Brain microvascular endothelial cell (primary cell): ENCODE results near the gene MAP3K10.

Experiments used
- DNase-seq: peaks from one replicate; pipeline ENCODE4 v3.0.0-alpha.2; 2020
- H3K27ac ChIP-seq: fragments of 250-450 bp; sonication (Bioruptor Pico); 2 replicates; pipeline ENCODE4 v1.5.1; 2020; ENCODE audit warnings: mild to moderate bottlenecking, moderate library complexity
- H3K27me3 ChIP-seq: fragments of 250-450 bp; sonication (Bioruptor Pico); replicated peaks from 2 replicates; pipeline ENCODE4 v1.5.1; 2020; ENCODE audit warnings: mild to moderate bottlenecking
- H3K36me3 ChIP-seq: fragments of 250-450 bp; sonication (Bioruptor Pico); replicated peaks from 2 replicates; pipeline ENCODE4 v1.5.1; 2020; ENCODE audit warnings: mild to moderate bottlenecking
- H3K4me3 ChIP-seq: 2 replicates; pipeline ENCODE4 v1.5.1; 2011; ENCODE audit warnings: low read depth, mild to moderate bottlenecking, control low read depth, low read length, moderate library complexity
- CTCF ChIP-seq: IDR thresholded peaks from 2 replicates; pipeline ENCODE4 v1.5.1; 2011; ENCODE audit warnings: low read depth, mild to moderate bottlenecking, moderate library complexity, low read length, control low read depth, inconsistent platforms; ENCODE audit errors: missing control alignments
- in situ Hi-C: cut with HindIII; loops from 2 replicates; pipeline ENCODE4 v1.10.0; 2017; ENCODE audit warnings: low sequenced_read_pairs, low pct_ligation_motif_present

The MAP3K10 gene

GRCh38 chr19:40245506-40246128, 54.4 kb downstream of the MAP3K10 start:
- DNase-seq, result no peak
- in situ Hi-C loops, result no loop called here
- no peak overlapping the region for H3K27ac ChIP-seq
- TF ChIP-seq CTCF, result no peak
- no peaks in the 10 kb centered on the region for H3K27me3 ChIP-seq
- no peak overlapping the region for H3K4me3 ChIP-seq
- H3K36me3 ChIP-seq, result peaks cover 14% of the 10 kb centered on the region

DNA sequence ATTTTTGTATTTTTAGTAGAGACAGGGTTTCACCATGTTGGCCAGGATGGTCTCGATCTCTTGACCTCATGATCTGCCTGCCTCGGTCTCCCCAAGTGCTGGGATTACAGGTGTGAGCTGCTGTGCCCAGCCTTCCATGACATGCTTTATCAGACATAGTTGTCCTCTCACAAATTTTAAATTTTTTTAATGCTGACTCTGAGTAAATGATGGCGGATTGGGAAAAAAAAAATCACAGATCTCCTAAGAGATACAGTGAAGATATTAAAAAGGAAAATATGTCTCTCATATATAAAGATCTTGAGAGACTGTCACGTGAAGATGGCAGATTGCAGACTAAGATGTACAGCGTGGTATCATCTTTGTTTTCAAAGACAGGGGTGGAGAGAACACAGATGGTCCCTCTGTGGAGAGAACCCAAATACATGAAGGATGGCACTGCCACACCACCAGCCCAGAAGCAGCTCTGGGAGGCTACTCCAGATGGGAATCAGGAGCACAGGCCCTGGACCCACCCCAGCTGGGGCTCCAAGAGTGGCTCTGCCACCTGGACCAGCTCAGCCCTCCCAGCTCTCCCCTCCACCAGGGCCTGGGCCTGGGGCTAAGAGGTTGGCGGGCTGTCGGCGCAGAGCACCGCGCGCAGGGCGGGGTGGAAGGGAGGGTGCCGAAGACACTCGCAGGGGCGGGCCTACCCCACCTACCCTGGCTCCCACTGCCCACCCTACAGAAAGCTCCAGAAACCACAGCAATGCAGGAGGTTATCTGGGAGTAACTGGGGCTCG, 55.3 kb downstream of the MAP3K10 start:
- no peak overlapping the region for H3K27ac ChIP-seq
- TF ChIP-seq CTCF, result no peak
- DNase-seq, result no peak
- H3K4me3 ChIP-seq, result no peak overlapping the region
- in situ Hi-C loops, result no loop called here
- H3K27me3 ChIP-seq, result no peaks in the 10 kb centered on the region
- peaks cover 7% of the 10 kb centered on the region for H3K36me3 ChIP-seq

- DNase-seq, result no peak
- Histone ChIP-seq H3K36me3 (peaks cover 4% of the 10 kb centered on the region), H3K27me3 (no peaks in the 10 kb centered on the region), H3K27ac (no peak overlapping the region), H3K4me3 (no peak overlapping the region)
- TF ChIP-seq CTCF, result no peak
- in situ Hi-C loops, result no loop called here
These were observed 56.0 kb downstream of the MAP3K10 start for GRCh38 chr19:40247178-40247577.

- Histone ChIP-seq H3K27ac (no peak overlapping the region), H3K4me3 (no peak overlapping the region), H3K36me3 (peaks cover 4% of the 10 kb centered on the region), H3K27me3 (no peaks in the 10 kb centered on the region)
- no peak for TF ChIP-seq CTCF
- in situ Hi-C loops, result no loop called here
- DNase-seq, result no peak
These were observed 56.6 kb downstream of the MAP3K10 start for GRCh38 chr19:40247735-40248262.

DNA sequence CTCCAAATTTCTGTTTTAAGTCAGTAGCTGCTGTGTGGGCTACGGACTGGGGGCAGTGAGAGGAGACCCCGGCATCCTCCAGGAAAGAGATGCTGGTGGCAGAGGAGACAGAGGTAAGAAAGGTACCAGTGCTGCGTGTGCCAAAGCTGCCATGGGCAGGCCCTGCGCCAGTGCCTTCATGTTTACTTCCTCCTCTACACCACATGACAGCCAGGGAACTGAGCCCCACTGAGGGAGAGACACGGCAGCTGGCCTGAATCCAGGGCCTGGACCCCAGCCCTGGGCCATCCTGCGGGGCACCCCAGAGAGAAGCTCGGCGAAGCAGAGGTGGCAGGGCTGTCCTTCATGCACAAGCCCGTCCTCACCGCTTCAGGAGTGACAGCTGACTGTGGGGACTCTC, 58.0 kb downstream of the MAP3K10 start:
- Histone ChIP-seq H3K4me3 (no peak overlapping the region), H3K27me3 (no peaks in the 10 kb centered on the region), H3K36me3 (peaks cover 13% of the 10 kb centered on the region), H3K27ac (no peak overlapping the region)
- in situ Hi-C loops, result no loop called here
- no peak for DNase-seq
- TF ChIP-seq CTCF, result no peak

DNA sequence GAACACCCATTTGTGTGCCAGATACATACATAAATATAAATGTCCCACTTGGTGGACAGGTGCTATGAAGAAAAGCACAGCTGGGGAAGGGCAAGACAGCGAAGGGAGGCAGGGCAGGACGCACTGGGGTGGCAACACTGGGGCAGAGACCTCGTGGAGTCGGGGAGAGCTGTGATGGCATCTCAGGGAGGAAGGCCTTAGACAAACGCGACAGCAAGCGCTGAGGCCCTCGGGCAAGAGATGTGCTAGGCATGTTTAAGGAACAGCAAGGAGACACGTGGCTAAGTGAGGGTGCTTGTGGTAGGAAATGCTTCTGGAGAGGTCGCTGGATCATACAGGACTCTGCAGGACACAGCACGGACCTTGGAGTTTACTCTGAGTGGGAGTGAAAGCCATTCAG, 58.6 kb downstream of the MAP3K10 start:
- Histone ChIP-seq H3K27me3 (no peaks in the 10 kb centered on the region), H3K36me3 (peaks cover 17% of the 10 kb centered on the region), H3K27ac (no peak overlapping the region), H3K4me3 (no peak overlapping the region)
- no peak for TF ChIP-seq CTCF
- DNase-seq, result no peak
- in situ Hi-C loops, result no loop called here
